NB4 (cell line): Measurements from ENCODE around the gene CD300LF.

ENCODE experiments used
- CTCF ChIP-seq: IDR thresholded peaks from one replicate; pipeline ENCODE4 v1.5.1; 2012; ENCODE audit warnings: low read depth, low read length
- MAX ChIP-seq: IDR thresholded peaks from 2 replicates; pipeline ENCODE4 v1.6.1; 2011; ENCODE audit warnings: low read depth, low read length
- POLR2A ChIP-seq: IDR thresholded peaks from 2 replicates; pipeline ENCODE4 v1.6.1; 2011; ENCODE audit warnings: mild to moderate bottlenecking; ENCODE audit not compliant: insufficient read length; ENCODE audit errors: extremely low read depth

- no peak for TF ChIP-seq CTCF
- peak; percentile 96 for TF ChIP-seq MAX
- no peak for TF ChIP-seq POLR2A
Measured at GRCh38 chr17:74671031-74671771, 41.5 kb downstream of the CD300LF start.
